ELR (cell line): Measurements from ENCODE around the gene ZNF354C.

Experiments
- DNase-seq: peaks from one replicate; pipeline ENCODE4 v3.0.0-alpha.2; 2015; ENCODE audit warnings: low read depth

The ZNF354C gene

GRCh38 chr5:179113945-179114641 lies 53.9 kb downstream of the ZNF354C start:
- DNase-seq: no peak

- DNase-seq: no peak
Observed at GRCh38 chr5:179114756-179115155, 54.6 kb downstream of the ZNF354C start.

- no peak for DNase-seq
Observed at GRCh38 chr5:179115307-179115706, 55.1 kb downstream of the ZNF354C start.

GRCh38 chr5:179115845-179116524 lies 55.8 kb downstream of the ZNF354C start:
- DNase-seq: no peak

- DNase-seq: no peak
Observed at GRCh38 chr5:179118338-179118737, 58.2 kb downstream of the ZNF354C start.

- no peak for DNase-seq
Observed at GRCh38 chr5:179118756-179119414, 58.7 kb downstream of the ZNF354C start.

- no peak for DNase-seq
Observed at GRCh38 chr5:179119415-179120170, 59.4 kb downstream of the ZNF354C start.

DNA sequence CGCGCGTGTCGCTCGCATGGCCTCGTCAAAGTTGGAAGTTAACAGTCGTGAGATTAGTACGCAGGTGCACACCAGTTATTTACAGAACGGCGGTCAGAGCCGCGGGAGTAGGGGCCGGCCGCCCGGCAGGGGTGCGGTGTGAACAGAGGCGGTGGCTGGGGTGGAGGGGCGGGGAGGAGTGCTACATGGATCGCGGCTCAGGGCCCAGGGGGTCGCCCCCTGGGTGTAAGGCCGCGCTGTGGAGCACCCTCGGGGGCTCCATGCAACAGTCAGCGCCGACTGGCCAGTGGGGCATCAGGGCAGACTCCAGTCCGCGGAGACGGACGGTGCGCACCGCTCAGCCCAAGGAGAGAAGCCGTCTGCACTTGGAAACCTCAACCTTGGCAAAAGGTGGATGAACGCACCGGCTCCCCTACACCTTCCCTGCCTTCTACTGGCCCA lies 60.3 kb downstream of the ZNF354C start:
- no peak for DNase-seq

DNA sequence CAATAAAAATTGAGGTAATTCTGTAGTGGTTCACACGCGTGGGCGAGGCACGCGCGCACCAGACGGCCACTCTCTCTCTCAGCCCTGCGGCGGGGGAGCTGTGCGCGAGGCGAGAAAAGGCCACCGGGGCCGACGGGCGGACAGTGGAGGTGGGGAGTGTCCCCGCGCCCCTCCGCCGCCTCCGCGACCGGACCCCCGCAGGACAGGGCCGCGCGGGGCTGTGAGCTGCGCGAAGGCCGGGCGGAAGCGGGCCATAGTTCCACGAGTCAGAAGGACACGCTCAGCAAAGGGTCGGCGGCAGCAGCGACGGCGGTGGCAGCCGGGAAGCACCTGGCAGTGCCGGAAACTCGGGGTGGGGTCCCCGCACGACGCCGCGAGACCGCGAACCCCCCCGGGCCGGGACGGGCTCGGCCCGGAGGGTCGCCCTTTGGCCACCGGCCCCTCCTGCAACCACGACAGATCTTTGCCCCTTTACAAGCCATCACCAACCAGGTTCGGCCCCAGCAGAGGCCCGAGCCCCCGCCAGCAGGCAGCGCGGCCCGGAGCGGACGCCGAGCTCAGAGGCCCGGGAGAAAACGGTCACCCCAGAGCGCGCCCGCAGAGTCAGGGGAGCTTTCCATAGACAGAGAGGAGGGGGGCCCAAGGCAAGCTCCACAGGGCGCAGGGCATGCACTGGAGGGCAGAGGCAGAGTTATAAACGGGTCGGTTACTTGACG lies 60.9 kb downstream of the ZNF354C start:
- no peak for DNase-seq

- no peak for DNase-seq
Observed at GRCh38 chr5:179121667-179122111, 61.5 kb downstream of the ZNF354C start.

DNA sequence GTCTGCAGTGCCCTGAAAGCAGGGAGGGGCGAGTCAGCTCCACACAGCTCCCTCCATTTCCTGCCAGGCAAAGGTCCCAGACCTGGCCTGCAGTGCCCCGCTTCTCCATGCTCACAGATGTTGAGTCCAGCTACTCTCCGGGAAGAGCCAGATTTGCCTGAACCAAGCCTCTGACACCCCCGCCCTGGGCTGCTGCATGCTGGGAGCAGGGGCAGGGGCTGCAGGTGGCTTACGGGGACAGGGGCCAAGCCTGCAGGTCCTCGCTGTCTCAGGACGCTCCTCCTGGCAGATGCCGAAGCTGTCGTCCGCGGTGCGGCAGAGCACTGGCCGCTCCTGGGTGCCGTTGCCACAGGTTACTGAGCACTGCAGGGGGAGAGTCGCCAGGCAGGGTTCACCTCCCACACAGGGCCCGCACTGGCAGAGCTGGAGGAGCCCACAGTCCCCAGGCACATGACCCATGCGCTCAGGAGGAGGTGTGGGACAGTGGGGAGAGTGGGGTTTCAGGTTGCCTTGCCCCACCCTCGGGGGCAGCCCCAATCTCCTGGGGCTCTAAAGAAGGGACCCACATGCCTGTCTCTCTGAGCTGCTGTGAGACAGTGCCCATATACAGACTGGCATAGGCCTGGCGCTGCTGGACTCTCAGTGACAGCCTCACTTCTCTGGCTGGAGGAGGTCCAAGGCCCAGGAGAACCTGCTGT lies 62.4 kb downstream of the ZNF354C start:
- no peak for DNase-seq

GRCh38 chr5:179123109-179123426 lies 62.9 kb downstream of the ZNF354C start:
- DNase-seq: no peak

GRCh38 chr5:179123491-179124272 lies 63.5 kb downstream of the ZNF354C start:
- DNase-seq: no peak

GRCh38 chr5:179124273-179124852 lies 64.2 kb downstream of the ZNF354C start:
- no peak for DNase-seq

DNA sequence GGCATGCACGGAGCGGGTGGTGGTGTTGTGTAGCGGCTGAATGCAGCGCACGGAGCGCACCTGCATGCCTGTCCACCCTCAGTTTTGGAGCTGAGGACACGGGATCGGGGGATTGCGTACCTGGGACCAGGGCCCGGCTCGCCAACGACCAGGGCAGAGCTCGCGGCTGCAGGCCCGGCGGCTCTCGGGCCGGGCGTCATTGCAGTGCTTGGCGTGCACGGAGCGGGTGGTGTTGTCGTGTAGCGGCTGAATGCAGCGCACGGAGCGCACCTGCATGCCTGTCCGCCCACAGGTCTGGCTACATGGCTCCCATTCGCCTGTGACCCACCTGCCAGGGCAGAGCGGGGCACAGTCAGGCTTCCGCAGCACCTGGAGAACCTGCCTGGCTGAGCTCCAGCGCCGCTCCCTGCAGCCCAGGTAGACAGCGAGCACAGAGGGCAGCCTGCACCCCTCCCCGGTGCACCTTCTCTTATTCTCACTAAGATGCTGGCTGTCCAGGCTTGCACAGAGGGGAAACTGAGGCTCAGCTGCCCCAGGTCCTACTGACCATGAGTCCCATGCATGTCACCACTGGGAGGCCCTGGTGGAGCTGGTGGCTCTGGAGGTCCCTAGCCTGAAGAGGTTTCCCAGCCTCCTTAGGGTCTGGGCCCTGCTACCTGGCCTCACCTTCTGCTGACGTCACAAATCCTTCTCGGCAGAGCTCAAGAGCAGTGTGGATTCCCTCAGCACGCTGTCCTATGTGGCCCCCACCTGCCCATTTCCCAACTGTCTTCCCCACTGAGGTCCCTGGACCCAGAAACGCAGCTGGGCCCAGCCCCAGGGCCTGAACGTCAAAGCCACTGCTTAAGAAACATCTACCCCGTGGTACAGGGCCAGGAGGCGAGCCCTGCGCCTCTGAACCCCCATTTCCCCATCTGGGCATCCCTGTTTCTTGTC lies 64.9 kb downstream of the ZNF354C start:
- DNase-seq: no peak

GRCh38 chr5:179125789-179126505 lies 65.8 kb downstream of the ZNF354C start:
- DNase-seq: no peak

GRCh38 chr5:179126506-179126991 lies 66.4 kb downstream of the ZNF354C start:
- no peak for DNase-seq
